GM15510 (cell line): ENCODE results near the gene ZNF141.

Experiments used
- POLR2A ChIP-seq: IDR thresholded peaks from 3 replicates; pipeline ENCODE4 v1.6.1; 2011; ENCODE audit warnings: borderline replicate concordance; ENCODE audit not compliant: insufficient read length; ENCODE audit errors: extremely low read depth

ZNF141 gene

GRCh38 chr4:337143-337931, at the start of gene ZNF141:
ZNF141 (plus strand) TSS chr4:337814; CDS start chr4:337984, 170 bp downstream.
- TF ChIP-seq POLR2A = peak; percentile 78

DNA sequence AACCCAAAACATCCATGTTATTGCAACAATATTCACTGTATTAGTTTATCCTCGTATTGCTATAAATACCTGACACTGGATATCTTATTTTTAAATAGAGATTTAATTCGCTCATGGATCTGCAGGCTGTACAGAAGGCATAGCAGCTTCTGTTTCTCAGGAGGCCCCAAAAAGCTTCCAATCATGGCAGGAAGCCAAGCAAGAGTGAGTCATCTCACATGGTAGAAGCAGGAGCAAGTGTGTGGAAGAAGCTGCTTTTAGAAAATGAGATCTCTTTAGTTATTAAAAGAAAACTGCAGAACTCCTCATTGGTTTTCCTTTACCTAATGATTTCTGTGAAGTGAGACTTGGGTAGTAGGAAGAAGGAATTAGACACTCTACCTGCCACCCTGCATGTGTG, 48.7 kb upstream of the ZNF141 start:
- no peak for TF ChIP-seq POLR2A

DNA sequence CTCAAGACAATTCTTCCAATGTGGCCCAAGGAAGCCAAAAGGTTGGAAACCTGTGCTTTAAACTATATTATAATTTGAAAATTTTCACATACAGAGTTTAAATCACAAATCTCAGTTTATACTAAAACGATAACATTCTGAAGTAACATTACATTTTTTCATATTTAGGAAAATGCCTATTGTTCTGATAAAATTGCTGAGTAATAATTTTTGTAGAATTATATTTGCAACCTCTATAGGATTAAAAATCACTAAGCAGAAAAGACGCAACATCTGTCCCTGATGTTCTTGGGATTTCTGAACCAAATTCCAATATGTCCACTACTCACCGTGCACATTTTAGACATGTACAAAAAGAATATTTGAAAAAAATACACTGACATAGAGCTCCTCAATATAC, 42.9 kb upstream of the ZNF141 start:
- TF ChIP-seq POLR2A = no peak

DNA sequence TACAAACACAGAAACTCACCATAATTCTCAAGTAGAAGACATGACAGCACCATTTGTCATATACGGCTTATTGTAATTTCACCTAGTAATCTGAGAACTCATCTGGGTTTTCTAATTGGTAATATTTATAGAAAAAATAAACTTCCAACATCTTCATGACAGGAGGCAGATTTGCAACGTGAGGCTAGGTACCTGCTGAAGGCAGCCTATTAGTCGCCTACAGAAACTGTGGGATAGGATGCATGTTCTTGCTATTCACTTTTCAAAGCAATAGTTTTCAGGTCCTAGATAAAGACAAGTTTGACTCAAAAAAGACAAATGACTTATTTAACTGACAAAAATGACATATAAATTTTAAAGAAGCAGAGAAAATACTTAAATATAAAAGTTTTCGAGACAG, 35.2 kb upstream of the ZNF141 start:
- TF ChIP-seq POLR2A = no peak

- TF ChIP-seq POLR2A = no peak
These were observed 32.5 kb upstream of the ZNF141 start, which contains the start of gene ZNF732 for GRCh38 chr4:304969-305680. ZNF732 (minus strand) TSS chr4:305474; CDS start chr4:305310, 164 bp downstream.

DNA sequence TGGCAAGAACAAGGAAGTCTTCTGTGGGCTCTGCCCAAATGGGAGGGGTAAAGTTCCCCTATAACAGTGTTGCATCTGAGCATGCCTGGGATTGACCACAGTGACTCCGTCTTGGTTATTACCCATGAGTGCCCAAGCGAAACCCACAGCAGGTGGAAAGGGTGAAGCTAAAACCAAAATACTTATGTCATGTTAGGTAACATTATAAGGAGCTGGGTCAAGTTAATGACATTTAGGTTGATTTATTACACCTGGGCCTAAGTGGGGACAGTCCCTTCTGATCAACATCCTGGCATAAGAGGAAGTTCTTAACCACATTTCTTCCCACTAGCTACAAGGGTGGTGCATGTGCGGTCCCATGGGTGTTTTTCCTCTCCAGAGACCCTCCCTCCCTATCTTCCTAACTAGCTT, 31.1 kb upstream of the ZNF141 start:
- no peak for TF ChIP-seq POLR2A

DNA sequence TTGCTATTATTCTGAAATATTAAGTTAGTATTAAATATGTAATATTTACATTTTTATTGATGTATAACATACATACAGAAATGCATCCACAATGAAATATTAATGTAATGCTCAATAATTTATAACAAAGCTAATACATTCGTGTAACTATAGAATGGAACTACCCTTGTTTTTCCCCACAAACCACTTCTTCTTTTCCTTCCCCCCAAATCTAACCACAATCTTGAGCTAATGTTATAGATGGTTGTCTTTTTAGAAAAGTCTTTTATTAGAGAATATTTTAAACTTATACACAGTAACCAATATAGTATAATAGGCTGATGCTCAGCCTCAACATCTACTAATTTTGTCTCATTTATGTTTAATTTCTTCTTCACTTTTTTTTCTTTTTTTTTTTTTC, 27.8 kb upstream of the ZNF141 start:
- TF ChIP-seq POLR2A = no peak

GRCh38 chr4:314296-314903, 23.2 kb upstream of the ZNF141 start:
- no peak for TF ChIP-seq POLR2A

GRCh38 chr4:328729-329128, 8.9 kb upstream of the ZNF141 start:
- no peak for TF ChIP-seq POLR2A

GRCh38 chr4:335515-335914, 2.1 kb upstream of the ZNF141 start:
- no peak for TF ChIP-seq POLR2A

DNA sequence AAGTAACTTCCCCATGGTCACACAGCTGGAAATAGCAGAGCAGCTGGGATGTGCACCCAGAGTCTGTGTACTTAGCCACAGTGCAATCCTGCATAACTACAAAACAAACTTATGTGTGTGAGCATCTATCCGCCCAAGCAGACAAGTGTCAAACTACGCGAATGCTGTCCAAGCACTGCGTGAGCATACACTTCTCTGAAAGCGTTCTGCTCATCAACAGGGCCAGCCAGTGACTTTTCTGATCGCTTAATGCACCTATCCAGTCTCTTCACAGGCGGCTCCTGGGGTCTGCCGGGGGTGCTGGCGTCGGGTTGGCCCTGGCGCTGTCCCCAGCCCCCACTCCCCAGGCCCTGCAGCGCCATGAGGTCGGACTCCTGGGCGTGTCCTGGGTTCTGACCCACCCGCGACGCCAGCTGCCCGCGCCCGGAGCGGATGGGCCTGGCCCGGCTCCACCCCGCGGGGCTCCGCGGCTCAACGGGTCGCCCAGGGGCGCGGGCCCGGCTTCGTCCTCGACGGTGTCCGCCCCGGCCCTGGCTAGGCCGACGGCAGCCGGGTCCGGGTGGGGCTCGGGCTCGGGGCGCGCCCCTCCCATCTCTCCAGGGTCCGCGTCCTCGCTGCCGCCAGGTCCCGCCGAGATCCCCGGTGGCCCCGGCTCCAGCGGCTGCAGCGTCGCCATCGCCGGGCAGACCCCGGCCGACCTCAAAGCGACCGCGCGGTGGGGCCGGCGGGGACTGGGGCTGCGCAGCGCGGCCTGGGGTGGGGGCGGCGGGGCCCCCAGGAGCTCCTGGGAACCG, 1.3 kb upstream of the ZNF141 start:
- no peak for TF ChIP-seq POLR2A

DNA sequence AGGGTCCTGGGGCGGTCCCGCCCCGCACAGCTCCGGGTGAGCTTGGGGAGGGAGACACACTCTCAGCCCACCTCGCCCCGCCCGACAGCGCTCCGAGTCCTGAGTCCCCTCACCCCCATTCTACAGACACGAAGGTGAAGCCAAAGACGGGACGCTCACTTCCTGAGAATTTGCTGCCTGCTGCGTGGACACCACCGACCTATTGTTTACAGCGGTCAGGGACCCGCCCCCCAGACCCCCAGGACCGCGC, 796 bp upstream of the ZNF141 start:
- no peak for TF ChIP-seq POLR2A

DNA sequence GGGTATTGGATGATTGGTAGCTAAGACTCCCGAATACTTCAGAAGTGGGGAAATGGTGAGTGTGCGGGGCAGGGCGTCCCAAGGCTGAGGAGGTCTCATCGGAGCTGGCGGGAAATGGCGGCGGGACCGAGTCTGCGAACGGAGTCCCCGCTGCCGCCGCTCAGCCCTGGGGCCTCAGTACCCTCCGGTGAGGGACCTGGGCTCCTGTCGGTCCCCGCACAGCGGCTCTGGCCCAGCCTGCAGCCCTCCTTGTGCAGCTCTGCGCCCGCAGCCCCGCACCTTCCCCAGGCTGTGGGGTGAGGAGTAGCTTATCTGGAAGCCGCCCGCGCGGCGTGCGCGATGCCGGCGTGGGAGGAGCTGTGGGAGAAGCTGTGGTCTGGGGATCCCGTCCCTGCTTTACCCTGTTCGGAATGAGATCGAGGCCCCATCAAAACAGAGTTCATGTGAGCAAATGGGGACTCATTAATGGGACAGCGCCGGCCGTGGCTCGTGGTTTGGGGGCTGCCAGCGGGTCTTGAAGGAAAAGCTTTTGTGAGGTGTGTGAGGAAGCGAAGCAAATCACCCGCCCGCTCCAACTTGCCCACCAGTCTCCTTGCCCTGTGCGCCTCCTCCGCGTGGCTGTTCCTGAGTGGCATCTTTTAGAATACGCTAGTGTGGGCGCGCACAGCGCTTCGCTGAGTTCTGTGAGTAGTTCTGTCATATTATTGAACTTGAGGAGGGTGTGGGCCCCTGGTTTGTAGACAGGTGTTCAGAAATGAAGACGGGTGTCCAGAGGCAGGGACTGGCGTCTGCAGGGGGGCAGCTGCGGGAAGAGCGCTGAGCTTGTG, 531 bp downstream of the ZNF141 start:
- TF ChIP-seq POLR2A = no peak

DNA sequence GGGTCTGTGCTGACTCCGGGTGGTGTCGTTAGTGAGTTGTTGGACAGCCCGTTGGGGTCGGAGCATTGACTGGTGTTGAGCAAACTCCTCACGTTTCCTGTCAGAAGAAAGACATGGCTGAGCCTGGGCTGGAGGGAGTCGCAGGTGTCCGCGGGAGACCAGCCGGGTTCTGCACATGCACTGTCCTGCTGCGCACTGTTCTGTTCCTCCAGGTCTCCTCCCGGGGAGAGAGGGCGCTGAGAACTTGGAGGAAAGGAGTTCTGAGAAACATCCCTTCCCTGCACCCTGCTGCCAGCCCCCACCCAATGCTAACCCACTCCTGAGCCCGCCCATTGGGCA, 1.1 kb downstream of the ZNF141 start:
- no peak for TF ChIP-seq POLR2A

GRCh38 chr4:340011-340410, 2.4 kb downstream of the ZNF141 start:
- no peak for TF ChIP-seq POLR2A

- TF ChIP-seq POLR2A = no peak
These were observed 35.6 kb downstream of the ZNF141 start for GRCh38 chr4:373062-373839.
